NCI-H146 (cell line): Measurements from ENCODE around the gene LSS.
"Not testable (repeated sequence)": the region's sequence is repeated elsewhere in the genome, so short reads cannot be mapped to it uniquely, and the experiment has no call there.

Experiments
- DNase-seq: peaks from one replicate; lab custom pipeline; 2025; lab: John Stamatoyannopoulos, UW

LSS gene

GRCh38 chr21:46205166-46205565 lies 23.4 kb downstream of the LSS start:
- no peak for DNase-seq

GRCh38 chr21:46203203-46203600 lies 25.4 kb downstream of the LSS start:
- DNase-seq, result no peak

- DNase-seq, result no peak
These were observed 25.9 kb downstream of the LSS start for GRCh38 chr21:46202592-46203202.

- not testable (repeated sequence) for DNase-seq
These were observed 27.4 kb downstream of the LSS start for GRCh38 chr21:46200877-46201803.

DNA sequence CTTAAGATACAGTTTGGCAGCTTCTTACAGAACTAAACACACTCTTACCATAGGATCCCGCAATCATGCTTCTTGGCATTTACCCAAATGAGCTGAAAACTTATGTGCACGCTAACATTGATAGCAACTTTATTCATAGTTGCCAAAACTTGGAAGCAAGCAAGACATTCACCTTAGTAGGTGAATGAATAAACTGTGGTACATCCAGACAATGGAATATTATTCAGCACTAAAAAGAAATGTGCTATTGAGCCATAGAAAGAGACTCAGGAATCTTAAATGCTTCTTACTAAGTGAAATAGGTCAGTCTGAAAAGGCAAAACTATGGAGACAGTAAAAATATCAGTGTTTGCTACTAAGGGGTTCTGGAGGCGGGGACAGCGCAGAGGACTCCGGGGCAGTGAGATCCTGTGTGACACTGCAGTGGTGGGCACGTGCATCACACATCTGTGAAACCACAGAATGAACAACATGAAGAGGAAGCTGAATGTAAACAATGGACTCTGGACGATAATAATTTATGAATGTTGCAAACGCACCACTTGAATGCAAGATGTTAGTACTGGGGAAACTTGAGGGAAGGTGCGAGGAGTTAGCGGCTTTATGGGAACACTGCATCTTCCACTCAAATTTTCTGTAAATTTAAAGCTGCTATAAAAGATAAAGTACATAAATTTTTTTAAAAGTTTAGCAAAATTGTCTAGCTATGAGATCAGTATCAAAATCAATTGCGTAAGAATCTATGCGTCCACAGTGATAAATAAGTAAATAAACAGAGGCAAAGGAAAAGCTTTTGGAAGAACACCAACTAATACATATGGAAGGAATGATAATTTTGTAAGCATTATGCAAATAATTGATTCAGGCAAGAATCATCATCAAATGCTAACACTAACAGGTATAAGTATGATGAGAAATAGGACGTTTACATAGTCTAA lies 28.9 kb downstream of the LSS start:
- DNase-seq, result no peak

GRCh38 chr21:46196733-46197132 lies 31.8 kb downstream of the LSS start:
- DNase-seq, result no peak

DNA sequence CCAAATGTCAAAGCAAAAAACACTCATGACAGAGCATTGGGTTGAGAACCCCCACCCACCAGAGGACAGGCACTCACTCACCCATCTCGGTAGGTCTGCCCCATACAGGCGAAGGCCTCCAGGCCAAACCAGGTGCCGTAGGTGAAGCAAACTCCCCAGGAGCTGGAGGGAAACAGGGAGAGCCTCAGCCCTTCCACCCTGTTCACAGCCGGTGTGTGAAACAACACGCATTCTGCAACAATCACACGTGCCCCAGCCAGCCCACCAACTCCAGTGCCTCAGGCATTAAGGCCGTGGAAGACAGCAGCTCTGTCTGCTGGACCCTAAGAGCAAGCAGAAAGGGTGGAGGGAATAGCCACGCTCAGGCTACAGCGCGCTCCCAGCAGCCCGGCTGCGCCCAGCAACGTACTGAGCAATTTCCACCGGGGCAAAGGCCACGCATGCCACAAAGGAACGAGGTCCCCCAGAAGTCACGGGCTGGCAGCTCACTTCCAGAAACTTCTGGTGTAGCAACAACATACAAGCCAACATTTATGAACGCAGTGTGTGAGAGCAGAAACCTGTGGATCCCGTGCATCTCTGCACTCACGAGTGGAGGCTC lies 32.9 kb downstream of the LSS start:
- DNase-seq, result no peak

DNA sequence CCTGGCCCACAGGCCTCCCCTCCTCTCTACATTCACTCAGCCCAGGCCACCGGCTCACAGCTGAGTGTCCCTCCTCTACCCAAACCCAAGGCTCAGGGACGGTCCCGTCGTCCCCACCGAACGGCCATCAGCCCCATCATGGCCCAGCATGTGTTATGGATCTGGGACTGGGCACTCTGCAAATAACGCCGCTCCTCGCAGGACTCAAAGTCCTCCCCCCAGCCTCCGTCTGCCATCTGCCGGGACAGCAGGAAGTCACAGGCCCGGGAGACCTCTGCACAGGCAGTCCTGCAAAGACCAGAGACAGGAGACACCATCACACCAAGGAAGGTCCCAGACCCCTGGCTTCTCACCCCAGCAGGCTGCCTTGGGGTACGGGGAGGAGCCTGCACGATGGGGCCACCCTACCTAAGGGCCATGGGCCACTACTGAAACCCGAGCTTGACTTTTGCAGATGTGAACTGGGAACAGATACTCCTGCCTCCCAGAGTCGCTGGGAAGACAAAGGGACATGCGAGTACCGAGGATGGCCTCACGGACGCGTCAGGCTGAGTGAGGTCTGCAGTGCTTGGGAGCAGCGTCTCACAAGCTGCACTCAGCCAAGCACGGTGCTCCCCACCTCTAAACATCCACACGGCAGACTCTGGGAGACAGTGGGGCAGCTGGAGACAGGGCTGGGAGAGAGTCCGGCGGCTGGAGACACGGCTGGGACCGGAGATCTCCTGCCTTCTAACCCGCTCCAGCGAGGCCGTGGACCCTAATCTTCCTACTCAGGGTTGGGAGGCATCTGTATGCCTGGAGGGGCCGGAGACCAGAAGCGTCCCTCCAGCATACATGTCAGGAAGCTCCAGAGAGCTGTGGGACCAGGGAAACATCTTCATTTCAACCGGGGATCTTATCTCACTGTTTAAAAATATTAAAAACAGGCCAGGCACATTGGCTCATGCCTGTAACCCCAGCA lies 33.9 kb downstream of the LSS start:
- DNase-seq, result no peak

DNA sequence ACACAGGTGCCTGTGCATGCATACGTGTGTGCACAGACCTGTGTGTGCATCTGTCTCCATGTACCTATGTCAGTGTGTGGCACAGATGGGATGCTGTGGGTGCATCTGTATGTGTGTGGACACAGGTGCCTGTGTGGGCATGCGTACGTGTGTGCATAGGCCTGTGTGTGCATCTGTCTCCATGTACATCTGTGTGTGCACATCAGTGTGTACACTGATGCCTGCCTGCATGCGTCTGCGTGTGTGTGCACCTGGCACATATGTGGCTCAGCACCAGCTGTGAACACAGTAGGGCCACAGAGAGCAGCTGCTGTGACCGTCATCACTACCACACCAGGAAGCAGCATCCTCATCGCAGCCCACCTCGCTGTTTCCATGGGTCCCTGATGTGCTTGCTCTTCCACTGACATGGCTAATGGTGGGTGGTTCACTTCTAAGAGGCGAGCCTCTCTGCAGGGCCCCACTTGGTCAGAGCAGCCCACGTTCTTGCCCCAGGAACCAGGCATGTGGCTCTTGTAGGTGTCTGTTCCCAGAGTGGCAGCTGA lies 34.7 kb downstream of the LSS start:
- DNase-seq, result no peak

GRCh38 chr21:46191686-46192575 lies 36.6 kb downstream of the LSS start:
- DNase-seq, result no peak

DNA sequence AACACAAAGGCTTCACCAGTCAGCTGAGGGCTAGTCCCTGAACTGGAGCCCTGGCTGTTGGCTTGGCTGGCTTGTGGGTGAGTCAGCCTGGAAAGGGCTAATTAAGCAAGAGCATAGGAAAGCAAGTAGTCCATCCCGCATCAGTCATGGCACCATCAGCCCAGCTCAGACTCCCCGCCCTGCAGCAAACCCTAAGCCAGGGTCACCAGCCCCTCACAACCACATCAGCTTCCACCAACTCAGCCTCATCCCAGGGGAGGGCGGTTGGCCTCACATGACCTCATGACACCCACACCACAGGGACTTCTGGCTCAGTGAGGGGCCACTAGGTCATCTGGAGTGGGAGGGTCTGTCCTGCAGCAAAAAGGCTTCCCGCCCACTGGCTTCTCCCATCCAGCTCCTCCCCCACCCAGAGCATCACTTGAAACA lies 37.3 kb downstream of the LSS start:
- no peak for DNase-seq

DNA sequence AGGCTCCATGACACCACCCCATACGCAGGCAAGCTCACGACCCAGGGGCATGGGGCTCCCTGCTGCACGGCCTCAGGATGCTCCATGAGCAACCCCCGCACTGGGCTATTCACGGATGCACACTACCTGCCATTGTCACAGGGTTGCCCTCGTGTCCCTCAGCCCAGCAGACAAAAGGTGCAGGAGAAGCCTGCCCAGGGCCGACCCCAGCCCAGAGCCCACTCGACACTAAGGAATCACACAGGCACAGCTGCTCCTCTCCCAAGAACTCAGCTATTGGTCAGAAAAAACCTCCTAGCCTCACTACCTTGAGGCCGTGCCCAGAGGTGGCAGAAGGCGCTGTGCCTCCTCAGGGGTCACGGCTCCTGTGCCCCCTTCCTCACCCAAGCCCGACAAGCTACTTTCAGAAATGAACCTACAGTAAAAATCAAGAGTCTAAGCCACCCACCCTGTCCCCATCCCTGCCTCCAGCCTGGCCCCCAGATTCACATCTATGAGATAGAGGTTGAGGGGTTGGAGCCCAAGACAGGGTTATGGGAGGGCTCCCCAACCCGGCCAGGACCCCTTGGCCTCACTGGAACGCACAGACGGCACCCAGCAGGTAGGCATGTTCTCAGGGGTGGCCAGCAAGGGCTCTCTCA lies 38.0 kb downstream of the LSS start:
- DNase-seq, result no peak

GRCh38 chr21:46189959-46190490 lies 38.5 kb downstream of the LSS start:
- DNase-seq, result no peak

DNA sequence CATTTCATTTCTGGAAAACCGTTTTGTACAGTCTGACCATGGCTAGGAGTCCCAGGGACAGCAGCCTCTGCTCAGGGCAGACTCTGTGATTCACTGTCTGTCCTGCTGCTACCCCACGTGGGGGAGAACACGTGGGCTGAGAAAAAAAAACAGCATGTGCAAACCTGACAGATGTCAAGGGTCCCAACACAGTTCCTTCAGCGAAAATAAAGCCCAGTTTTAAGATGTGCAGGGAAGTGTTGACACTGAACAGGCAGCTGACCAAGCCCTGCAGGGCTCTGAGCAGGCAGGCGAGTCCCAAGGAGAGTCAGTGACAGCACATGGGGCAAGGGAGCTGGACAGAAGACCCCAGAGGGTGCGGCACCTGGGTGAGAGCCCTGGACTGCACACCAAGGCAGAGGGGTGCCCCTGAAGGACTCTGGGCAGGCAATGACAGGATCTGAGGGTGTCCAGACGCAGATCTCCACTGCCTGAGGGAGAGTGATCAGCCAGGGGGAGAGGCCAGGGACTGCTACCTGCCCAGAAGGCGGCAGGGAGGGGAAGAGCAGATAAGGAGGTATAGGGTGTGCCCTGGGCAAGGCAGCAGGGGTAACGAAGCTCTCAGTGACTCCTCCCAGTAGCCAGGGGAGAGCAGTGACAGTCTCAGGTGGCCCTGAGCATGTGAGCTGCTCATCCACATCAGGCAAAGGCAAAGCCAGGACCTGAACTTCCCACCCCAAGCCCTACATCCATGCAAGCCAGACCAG lies 39.2 kb downstream of the LSS start:
- DNase-seq, result no peak

DNA sequence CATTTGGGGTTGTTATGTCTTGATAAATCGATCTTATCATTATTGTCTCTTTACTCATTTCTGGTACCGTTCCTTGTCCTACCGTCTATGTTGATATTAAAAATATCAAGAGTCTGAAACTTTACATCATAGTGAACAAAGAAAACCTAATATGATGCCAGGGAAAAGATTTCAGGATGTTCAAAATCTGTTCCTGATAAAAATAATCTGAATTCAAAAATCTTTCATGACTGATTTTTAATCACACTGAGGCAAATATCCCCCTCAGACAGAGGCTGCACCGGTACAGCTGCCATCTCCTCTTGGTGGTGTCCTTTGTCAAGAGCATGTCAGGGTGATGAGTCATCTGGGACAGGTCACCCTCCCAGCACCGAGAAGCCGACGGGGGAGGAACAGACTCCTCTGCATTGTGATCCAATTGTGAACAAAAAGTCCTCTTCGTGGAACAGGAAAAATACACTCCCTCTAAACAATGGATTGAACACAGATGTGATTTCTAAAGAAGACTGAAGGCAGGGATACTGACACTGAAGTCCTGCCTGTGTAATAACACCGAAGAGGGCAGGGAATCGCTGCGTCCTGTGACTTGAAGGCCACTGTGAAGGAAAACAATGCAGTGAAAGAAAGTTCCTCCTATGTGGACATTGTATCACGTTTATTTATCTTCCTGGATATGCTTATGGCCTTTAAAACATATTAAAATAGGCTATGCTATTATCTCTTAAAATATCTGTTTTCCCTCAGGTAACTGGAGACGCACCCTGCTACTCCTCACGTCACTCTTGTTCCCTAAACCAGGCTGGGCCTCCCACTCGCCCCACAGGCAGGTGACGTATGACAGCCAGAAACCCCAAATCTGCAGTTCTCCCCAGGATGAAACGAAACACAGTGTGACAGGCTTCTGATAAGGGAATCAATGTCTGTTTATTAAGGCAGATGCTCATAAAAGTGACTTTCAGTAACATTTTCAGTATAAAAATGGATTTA lies 40.1 kb downstream of the LSS start:
- no peak for DNase-seq

DNA sequence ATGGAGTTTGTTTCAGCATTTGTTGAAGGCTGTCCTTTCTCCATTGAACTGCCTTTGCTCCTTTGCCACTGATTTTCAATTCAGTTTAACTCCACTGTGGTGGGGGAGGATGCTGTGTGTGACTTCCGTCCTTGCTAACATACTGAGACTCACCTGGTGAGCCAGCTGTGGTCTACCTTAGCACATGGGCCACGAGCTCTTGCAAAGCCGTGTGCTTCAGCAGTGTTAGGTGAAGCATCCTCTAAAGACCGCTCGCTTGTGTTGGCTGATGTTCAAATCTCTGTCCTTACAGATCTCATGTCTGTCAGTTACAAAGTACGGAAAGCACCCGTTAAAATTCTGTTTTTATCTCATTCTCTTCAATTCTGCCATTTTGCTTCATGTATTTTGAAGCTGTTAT lies 40.8 kb downstream of the LSS start:
- DNase-seq, result no peak

GRCh38 chr21:46187261-46187660 lies 41.3 kb downstream of the LSS start:
- DNase-seq, result no peak
